Measurements from ENCODE around the gene SPANXA1. TPM values are rescaled to one million over a fixed set of nuclear protein-coding genes. Genes with fewer than 3 reads are reported as not detected.

SPANXA1 gene
- total RNA-seq, 2 experiments from 2014 or later, result not detected

Other genes starting within 250 kb of the SPANXA1 start
- gene SPANXA2, start 5.0 kb upstream of the SPANXA1 start, total RNA-seq, result not detected
- not detected for gene SPANXD, start 114.0 kb upstream of the SPANXA1 start, total RNA-seq

All from CD8-positive, alpha-beta T cell (primary cell).